VCaP (cell line): ENCODE results near the gene CACNB4.

Experiments
- H3K27ac ChIP-seq: fragments of 450-650 bp; 2 replicates; pipeline ENCODE4 v1.5.1; 2017
- CTCF ChIP-seq: fragments of 450-650 bp; conservative IDR thresholded peaks from 2 replicates; pipeline ENCODE4 v1.5.1; 2017; ENCODE audit warnings: mild to moderate bottlenecking, moderate library complexity

CACNB4 gene

GRCh38 chr2:152071518-152071917 lies 27.3 kb downstream of the CACNB4 start:
- no peak for TF ChIP-seq CTCF
- no peak overlapping the region for H3K27ac ChIP-seq

GRCh38 chr2:152071092-152071491 lies 27.8 kb downstream of the CACNB4 start:
- TF ChIP-seq CTCF, result no peak
- H3K27ac ChIP-seq, result no peak overlapping the region

GRCh38 chr2:152068226-152068625 lies 30.6 kb downstream of the CACNB4 start:
- H3K27ac ChIP-seq, result no peak overlapping the region
- no peak for TF ChIP-seq CTCF

GRCh38 chr2:152067823-152068222 lies 31.0 kb downstream of the CACNB4 start:
- no peak overlapping the region for H3K27ac ChIP-seq
- TF ChIP-seq CTCF, result no peak

GRCh38 chr2:152065945-152066344 lies 32.9 kb downstream of the CACNB4 start:
- TF ChIP-seq CTCF, result no peak
- H3K27ac ChIP-seq, result no peak overlapping the region

GRCh38 chr2:152064001-152064400 lies 34.8 kb downstream of the CACNB4 start:
- H3K27ac ChIP-seq, result no peak overlapping the region
- TF ChIP-seq CTCF, result no peak

GRCh38 chr2:152063325-152063924 lies 35.4 kb downstream of the CACNB4 start:
- H3K27ac ChIP-seq, result no peak overlapping the region
- TF ChIP-seq CTCF, result no peak
